HCT116 (cell line): ENCODE results near the gene CHSY3. TPM values are rescaled to one million over a fixed set of nuclear protein-coding genes. Genes with fewer than 3 reads are reported as not detected.
A peak's percentile ranks its signal among the peaks of the same experiment; 100 is the strongest.

Experiments
- ATAC-seq: fragments of 200-7000 bp; cut with Tn5 transposase; 2 replicates; pipeline ENCODE4 v1.9.1; 2020; ENCODE audit warnings: mild to moderate bottlenecking, moderate library complexity
- BruUV-seq: library from RNA; stranded (reverse); fragments of 400-500 nt; replicated peaks from 2 replicates; lab custom pipeline; 2021; lab: Mats Ljungman, UMichigan
- CTCF ChIA-PET: fragments of 300-600 bp; sonication (Branson Sonifier 250); formaldehyde crosslinking; loops from one replicate; lab custom pipeline; 2021; ENCODE audit warnings: antibody characterized with exemption; lab: Charles Lee
- POLR2A ChIA-PET: fragments of 300-600, 350-600 bp; sonication (Branson Sonifier 250); formaldehyde crosslinking; loops from one replicate; lab custom pipeline; 2021; ENCODE audit warnings: antibody characterized with exemption; lab: Charles Lee
- RAD21 ChIA-PET, 2 experiments: fragments of 300-600 bp; sonication (Branson Sonifier 250); formaldehyde crosslinking; loops; one replicate each; lab custom pipeline; 2023; ENCODE audit warnings: low total read pairs in 2 of 2; ENCODE audit not compliant: uncharacterized antibody in 2 of 2, unreplicated experiment in 2 of 2, low non-redundant PET in 1 of 2; lab: Charles Lee
- DNase-seq: peaks from one replicate; pipeline ENCODE4 v3.0.0-alpha.2; 2010; ENCODE audit warnings: low read depth, low spot score
- H2AFZ ChIP-seq: fragments of 200-600 bp; shearing (Covaris generic), sonication (generic); 2 replicates; pipeline ENCODE4 v1.6.1; 2017; ENCODE audit warnings: low read depth, mixed run types, mixed read lengths, antibody characterized with exemption, low read length; ENCODE audit not compliant: poor library complexity, severe bottlenecking
- H3K27ac ChIP-seq: 2 replicates; pipeline ENCODE4 v1.5.1; 2012; ENCODE audit warnings: low read depth, low read length
- H3K27me3 ChIP-seq: fragments of 200-600 bp; sonication (generic); 2 replicates; pipeline ENCODE4 v1.6.1; 2016; ENCODE audit warnings: mixed run types, low read length, mixed read lengths; ENCODE audit not compliant: insufficient read depth
- H3K36me3 ChIP-seq, 2 experiments: fragments of 200-500 bp in 1 of 2; fragments of 200-600 bp in 1 of 2; sonication (Bioruptor generic) in 1 of 2; sonication (generic) in 1 of 2; 2 replicates each; pipeline versions ENCODE4 v1.5.1 to v1.6.1; 2014 to 2016; ENCODE audit warnings: low read length in 2 of 2, inconsistent platforms in 1 of 2, mixed read lengths in 1 of 2, mixed run types in 1 of 2; ENCODE audit not compliant: insufficient read depth in 2 of 2, control insufficient read depth in 1 of 2
- H3K4me1 ChIP-seq, 2 experiments: fragments of 200-600 bp in 1 of 2; sonication (generic) in 1 of 2; 2 replicates each; pipeline versions ENCODE4 v1.5.1 to v1.6.1; 2012 to 2017; ENCODE audit warnings: low read length in 2 of 2, inconsistent platforms in 1 of 2, mild to moderate bottlenecking in 1 of 2, mixed read lengths in 1 of 2, mixed run types in 1 of 2, moderate library complexity in 1 of 2; ENCODE audit not compliant: insufficient read depth in 2 of 2, control insufficient read depth in 1 of 2
- H3K4me2 ChIP-seq: fragments of 200-600 bp; sonication (generic); 2 replicates; pipeline ENCODE4 v1.6.1; 2017; ENCODE audit warnings: mixed run types, low read length, mixed read lengths
- H3K4me3 ChIP-seq, 2 experiments: fragments of 200-600 bp in 1 of 2; sonication (generic) in 1 of 2; replicated peaks in 1 of 2; 2 replicates each; pipeline ENCODE4 v1.5.1; 2011 to 2016; ENCODE audit warnings: low read length in 2 of 2, control low read depth in 1 of 2, low read depth in 1 of 2, mild to moderate bottlenecking in 1 of 2, mixed read lengths in 1 of 2, mixed run types in 1 of 2
- H3K79me2 ChIP-seq: fragments of 200-600 bp; sonication (generic); 2 replicates; pipeline ENCODE4 v1.6.1; 2017; ENCODE audit warnings: mild to moderate bottlenecking, mixed run types, low read length, moderate library complexity, mixed read lengths; ENCODE audit not compliant: insufficient read depth
- H3K9ac ChIP-seq: fragments of 200-600 bp; sonication (generic); 2 replicates; pipeline ENCODE4 v1.6.1; 2016; ENCODE audit warnings: low read length, mixed read lengths
- H3K9me2 ChIP-seq: fragments of 200-600 bp; sonication (generic), shearing (Covaris generic); 2 replicates; pipeline ENCODE4 v1.6.1; 2017; ENCODE audit warnings: mixed run types, mild to moderate bottlenecking, moderate library complexity; ENCODE audit not compliant: insufficient read depth
- H3K9me3 ChIP-seq, 2 experiments: fragments of 200-500 bp in 1 of 2; fragments of 200-600 bp in 1 of 2; sonication (Bioruptor generic) in 1 of 2; sonication (generic) in 1 of 2; 2 replicates each; pipeline ENCODE4 v1.6.1; 2014 to 2017; ENCODE audit warnings: low read length in 2 of 2, mixed read lengths in 2 of 2, inconsistent platforms in 1 of 2, low read depth in 1 of 2, mild to moderate bottlenecking in 1 of 2, mixed run types in 1 of 2, moderate library complexity in 1 of 2; ENCODE audit not compliant: control insufficient read depth in 1 of 2, insufficient read depth in 1 of 2
- H4K20me1 ChIP-seq: fragments of 200-600 bp; sonication (generic), shearing (Covaris generic); 2 replicates; pipeline ENCODE4 v1.6.1; 2017; ENCODE audit warnings: mixed run types, mild to moderate bottlenecking, moderate library complexity; ENCODE audit not compliant: insufficient read depth
- EZH2 ChIP-seq: fragments of 200-600 bp; sonication (generic); IDR thresholded peaks from 2 replicates; pipeline ENCODE4 v1.6.1; 2017; ENCODE audit warnings: antibody characterized with exemption, mixed run types
- FOSL1 ChIP-seq: IDR thresholded peaks from 2 replicates; pipeline ENCODE4 v1.6.1; 2012; ENCODE audit warnings: low read depth
- POLR2AphosphoS5 ChIP-seq: IDR thresholded peaks from 2 replicates; pipeline ENCODE4 v1.6.1; 2011; ENCODE audit warnings: mild to moderate bottlenecking, low read depth, low read length, moderate library complexity
- YY1 ChIP-seq: IDR thresholded peaks from 2 replicates; pipeline ENCODE4 v1.6.1; 2011; ENCODE audit warnings: low read length, low read depth, moderate library complexity, mild to moderate bottlenecking; ENCODE audit not compliant: insufficient replicate concordance; ENCODE audit errors: extremely low read depth
- ZBTB33 ChIP-seq: IDR thresholded peaks from 2 replicates; pipeline ENCODE4 v1.6.1; 2011; ENCODE audit warnings: mild to moderate bottlenecking, low read length, moderate library complexity; ENCODE audit not compliant: insufficient replicate concordance; ENCODE audit errors: extremely low read depth
- ZFX ChIP-seq: fragments of 450-650 bp; IDR thresholded peaks from 2 replicates; pipeline ENCODE4 v1.6.1; 2017
- ZNF274 ChIP-seq: fragments of 200-500 bp; sonication (Bioruptor generic); IDR thresholded peaks from 2 replicates; pipeline ENCODE4 v1.6.1; 2014; ENCODE audit warnings: mild to moderate bottlenecking, low read depth, low read length, inconsistent platforms
- intact Hi-C: fragments of 100-400 bp; cut with micrococcal nuclease; formaldehyde crosslinking; loops from 2 replicates; pipeline ENCODE4 v1.10.0; 2022
- total RNA-seq: library from RNA; stranded (reverse); gene quantifications from one replicate; pipeline ENCODE4 v1.2.1, GENCODE V29; 2021; ENCODE audit not compliant: unreplicated experiment

The CHSY3 gene
- total RNA-seq, 1 experiment from 2014 or later, result 2.3 TPM

DNA sequence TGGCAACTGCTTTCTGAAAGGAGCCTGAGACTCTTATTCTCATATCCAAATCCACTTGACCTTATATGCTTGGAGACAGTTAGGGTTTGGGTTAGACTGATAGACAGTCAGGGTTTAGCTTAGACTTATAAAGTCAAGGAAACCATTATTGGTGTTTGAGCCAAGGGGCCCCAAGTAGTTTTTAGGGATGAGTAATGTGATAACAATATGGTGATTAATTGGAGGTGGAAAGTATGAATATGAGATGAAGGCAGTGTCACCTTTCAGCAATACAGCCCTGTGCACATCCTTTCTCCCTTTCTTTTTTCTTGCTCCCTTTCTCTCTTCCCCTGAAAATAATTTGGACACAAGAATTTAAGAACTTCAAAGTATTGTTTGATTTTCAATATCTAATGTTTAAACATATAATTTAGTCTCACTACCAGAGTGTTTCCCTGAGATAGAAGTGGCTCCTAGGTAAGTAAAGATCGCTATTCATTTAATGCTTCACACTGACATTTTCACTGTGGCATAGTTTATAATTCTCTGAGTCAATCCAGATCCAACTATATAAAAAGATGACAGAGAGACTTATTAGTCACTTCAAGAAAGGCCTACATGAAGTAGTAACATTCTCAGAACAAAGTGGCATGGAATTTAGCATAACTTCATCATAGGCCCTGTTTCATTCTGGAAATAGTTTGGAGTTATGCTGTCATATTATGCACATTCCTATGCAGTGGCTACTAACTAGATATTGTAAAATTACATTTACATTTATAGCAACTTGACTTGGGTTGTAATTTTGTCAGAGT, 200.8 kb downstream of the CHSY3 start:
- Histone ChIP-seq H4K20me1 (no peaks in the 10 kb centered on the region), H3K9me3 (no peaks in the 10 kb centered on the region), H3K9me2 (no peaks in the 10 kb centered on the region), H3K27me3 (no peaks in the 10 kb centered on the region), H3K4me1 (no peaks in the 10 kb centered on the region), H3K4me3 (no peak overlapping the region), H2AFZ (no peak overlapping the region), H3K36me3 (no peaks in the 10 kb centered on the region), H3K4me2 (no peak overlapping the region), H3K9ac (no peak overlapping the region), H3K79me2 (no peaks in the 10 kb centered on the region), H3K27ac (no peak overlapping the region)
- no peak for DNase-seq
- no peak for ATAC-seq
- no TSS peak for BruUV-seq
- intact Hi-C loops, result no loop called here
- TF ChIP-seq ZFX, result no peak
- 0 out of 2 replicates have a peak, but pooled peaks have one; percentile 26 for TF ChIP-seq FOSL1
- RAD21 ChIA-PET, result no interaction called here
- POLR2A ChIA-PET, result no interaction called here
- CTCF ChIA-PET, result interaction anchor here (1.6 kb wide), 1 partner anchor 767 kb away, joined by 3 read pairs; no protein-coding TSS in a partner anchor

DNA sequence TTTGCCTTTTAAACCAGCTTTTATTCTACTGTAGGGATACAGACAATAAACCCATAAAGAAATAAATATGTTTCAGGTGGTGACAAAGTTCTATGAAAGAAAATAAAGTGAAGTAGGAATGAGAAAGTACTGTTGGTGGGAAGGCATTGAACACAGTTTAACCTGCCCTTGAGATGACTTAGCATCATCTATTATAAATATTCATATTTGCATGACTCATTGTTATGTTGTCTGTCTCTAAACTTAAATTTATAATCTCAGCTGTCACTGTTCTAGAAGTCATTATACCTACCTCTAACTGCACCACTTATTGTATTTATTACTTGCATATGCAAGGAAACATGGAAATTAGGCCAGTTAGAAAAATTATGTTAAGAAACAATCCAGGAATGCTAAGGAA, 202.2 kb downstream of the CHSY3 start:
- Histone ChIP-seq H3K9me2 (no peaks in the 10 kb centered on the region), H3K9ac (no peak overlapping the region), H3K4me1 (no peaks in the 10 kb centered on the region), H2AFZ (no peak overlapping the region), H3K27ac (no peak overlapping the region), H4K20me1 (no peaks in the 10 kb centered on the region), H3K4me2 (no peak overlapping the region), H3K27me3 (no peaks in the 10 kb centered on the region), H3K4me3 (no peak overlapping the region), H3K79me2 (no peaks in the 10 kb centered on the region), H3K9me3 (no peaks in the 10 kb centered on the region), H3K36me3 (no peaks in the 10 kb centered on the region)
- intact Hi-C loops, result no loop called here
- ChIA-PET RAD21 (no interaction called here), POLR2A (no interaction called here), CTCF (no interaction called here)
- DNase-seq (no peak), ATAC-seq (no peak)
- TF ChIP-seq POLR2AphosphoS5 (no peak), ZBTB33 (no peak), FOSL1 (no peak), EZH2 (no peak), ZNF274 (no peak), YY1 (no peak)
- BruUV-seq, result no TSS peak
